Measurements from ENCODE around the gene PICK1. TPM values are rescaled to one million over a fixed set of nuclear protein-coding genes. Genes with fewer than 3 reads are reported as not detected.

PICK1 gene
- total RNA-seq, 2 experiments from 2014 or later: 21.2 to 25.6 TPM

DNA sequence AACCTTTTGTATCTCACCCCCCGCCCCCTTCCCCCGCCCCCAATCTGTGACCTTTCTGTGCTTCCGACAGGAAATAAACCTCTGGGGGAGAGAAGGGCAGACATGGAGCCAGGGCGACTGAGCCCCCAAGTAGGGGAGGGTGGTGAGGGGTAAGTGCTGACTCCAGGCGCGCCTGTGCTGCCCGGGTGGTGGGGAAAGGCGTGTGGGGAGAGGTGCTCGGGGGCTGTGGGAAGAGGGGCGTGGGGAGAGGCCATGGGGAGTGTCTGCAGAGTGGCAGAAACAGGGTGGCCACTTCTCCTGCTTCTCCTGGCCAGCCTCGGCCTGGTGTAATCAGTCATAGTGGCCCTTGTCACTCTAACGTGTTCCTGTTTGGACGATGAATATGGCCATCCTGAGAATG lies 18.8 kb downstream of the PICK1 start:
- no peaks in the 10 kb centered on the region for H3K9me3 Mint-ChIP-seq
- intact Hi-C loops (cut with DNase I, micrococcal nuclease): no loop called here
- DNase-seq (no peak), ATAC-seq (ENCODE audit: poor library complexity) (no peak)
- TF ChIP-seq, protein P1, sequence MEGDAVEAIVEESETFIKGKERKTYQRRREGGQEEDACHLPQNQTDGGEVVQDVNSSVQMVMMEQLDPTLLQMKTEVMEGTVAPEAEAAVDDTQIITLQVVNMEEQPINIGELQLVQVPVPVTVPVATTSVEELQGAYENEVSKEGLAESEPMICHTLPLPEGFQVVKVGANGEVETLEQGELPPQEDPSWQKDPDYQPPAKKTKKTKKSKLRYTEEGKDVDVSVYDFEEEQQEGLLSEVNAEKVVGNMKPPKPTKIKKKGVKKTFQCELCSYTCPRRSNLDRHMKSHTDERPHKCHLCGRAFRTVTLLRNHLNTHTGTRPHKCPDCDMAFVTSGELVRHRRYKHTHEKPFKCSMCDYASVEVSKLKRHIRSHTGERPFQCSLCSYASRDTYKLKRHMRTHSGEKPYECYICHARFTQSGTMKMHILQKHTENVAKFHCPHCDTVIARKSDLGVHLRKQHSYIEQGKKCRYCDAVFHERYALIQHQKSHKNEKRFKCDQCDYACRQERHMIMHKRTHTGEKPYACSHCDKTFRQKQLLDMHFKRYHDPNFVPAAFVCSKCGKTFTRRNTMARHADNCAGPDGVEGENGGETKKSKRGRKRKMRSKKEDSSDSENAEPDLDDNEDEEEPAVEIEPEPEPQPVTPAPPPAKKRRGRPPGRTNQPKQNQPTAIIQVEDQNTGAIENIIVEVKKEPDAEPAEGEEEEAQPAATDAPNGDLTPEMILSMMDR (IDR thresholded peaks at IDR 0.05): no peak
- H3K27me3 Mint-ChIP-seq: peaks cover 11% of the 10 kb centered on the region
- peaks cover 3% of the 10 kb centered on the region for H3K4me1 Mint-ChIP-seq (ENCODE audit: low read depth)
- Histone ChIP-seq H3K36me3 (ENCODE audit: insufficient read depth, low read length) (peaks cover 41% of the 10 kb centered on the region), H3K27ac (ENCODE audit: low read depth in 1 of 2, low read length in 2 of 2) (no peak overlapping the region), H3K4me1 (ENCODE audit: insufficient read depth, low read length) (no peaks in the 10 kb centered on the region), H3K4me3 (ENCODE audit: low read length) (no peak overlapping the region), H3K27me3 (ENCODE audit: control insufficient read depth in 1 of 2, insufficient read depth in 2 of 2, low read length in 2 of 2) (peaks cover 0 to 10% of the 10 kb centered on the region in 2 experiments), H3K9me3 (ENCODE audit: control insufficient read depth in 1 of 2, insufficient read depth in 1 of 2, low read length in 2 of 2) (peaks cover 0 to 5% of the 10 kb centered on the region in 2 experiments)
- no peak overlapping the region for H3K4me3 Mint-ChIP-seq
- H3K27ac Mint-ChIP-seq: no peak overlapping the region
- H3K36me3 Mint-ChIP-seq (ENCODE audit: low read depth): peaks cover 25% of the 10 kb centered on the region
- ChIA-PET POLR2A (no interaction called here), CTCF (no interaction called here)

DNA sequence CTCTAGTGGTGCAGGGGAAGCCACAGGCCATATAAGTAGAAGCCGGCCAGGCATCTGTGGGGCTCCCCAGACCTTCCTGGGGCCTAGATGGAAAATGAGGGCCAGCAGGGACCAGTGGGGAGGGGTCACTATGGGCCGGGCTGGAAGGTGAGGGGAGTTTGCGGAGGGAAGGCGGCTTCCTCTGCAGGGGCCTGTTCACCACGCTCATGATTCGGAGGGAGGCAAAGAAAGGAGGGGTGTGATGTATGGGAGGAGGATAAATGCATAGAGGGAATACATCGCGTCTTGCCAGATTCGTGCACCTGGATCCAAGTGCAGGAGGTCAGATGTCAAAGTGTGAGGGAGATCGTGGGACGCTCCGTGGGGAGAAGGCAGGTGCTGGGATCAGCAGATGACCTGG lies 19.9 kb downstream of the PICK1 start:
- H3K27ac ChIP-seq (ENCODE audit: low read depth in 1 of 2, low read length in 2 of 2): no peak overlapping the region
- intact Hi-C loops (cut with DNase I, micrococcal nuclease): no loop called here
- no peaks in the 10 kb centered on the region for H3K9me3 Mint-ChIP-seq
- no peak overlapping the region for H3K27ac Mint-ChIP-seq
- no peak overlapping the region for H3K4me3 ChIP-seq (ENCODE audit: low read length)
- H3K4me1 Mint-ChIP-seq (ENCODE audit: low read depth): peaks cover 3% of the 10 kb centered on the region
- H3K27me3 ChIP-seq (ENCODE audit: control insufficient read depth in 1 of 2, insufficient read depth in 2 of 2, low read length in 2 of 2): peaks cover 6 to 17% of the 10 kb centered on the region in 2 experiments
- POLR2A ChIA-PET: no interaction called here
- H3K4me3 Mint-ChIP-seq: no peak overlapping the region
- H3K36me3 Mint-ChIP-seq (ENCODE audit: low read depth): peaks cover 20% of the 10 kb centered on the region
- TF ChIP-seq, protein P1 (IDR thresholded peaks at IDR 0.05): no peak
- peaks cover 32% of the 10 kb centered on the region for H3K36me3 ChIP-seq (ENCODE audit: insufficient read depth, low read length)
- peaks cover 0 to 12% of the 10 kb centered on the region in 2 experiments for H3K9me3 ChIP-seq (ENCODE audit: control insufficient read depth in 1 of 2, insufficient read depth in 1 of 2, low read length in 2 of 2)
- peaks cover 15% of the 10 kb centered on the region for H3K27me3 Mint-ChIP-seq
- H3K4me1 ChIP-seq (ENCODE audit: insufficient read depth, low read length): peaks cover 7% of the 10 kb centered on the region
- DNase-seq (no peak), ATAC-seq (ENCODE audit: poor library complexity) (no peak)
- CTCF ChIA-PET: no interaction called here

DNA sequence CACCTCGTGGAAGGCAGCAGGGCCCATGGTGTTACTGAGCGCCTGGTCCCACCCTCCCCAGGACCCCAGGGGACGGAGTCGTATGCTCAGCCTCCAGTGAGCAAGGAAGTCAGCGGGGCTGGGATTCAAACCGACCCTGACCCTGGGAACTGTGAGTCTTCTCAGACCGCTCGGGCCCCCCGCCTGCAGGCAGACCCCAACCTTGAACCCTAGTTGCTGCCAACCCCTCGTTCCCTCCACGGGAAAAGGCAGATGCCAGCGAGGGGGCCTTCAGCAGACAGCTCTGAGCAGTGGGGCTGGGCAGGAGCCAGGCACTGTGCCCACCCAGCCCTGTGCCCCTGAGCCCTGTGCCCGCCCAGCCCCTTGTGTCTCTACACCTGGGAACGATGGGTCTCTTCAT lies 20.4 kb downstream of the PICK1 start:
- H3K4me3 ChIP-seq (ENCODE audit: low read length): no peak overlapping the region
- no peak overlapping the region for H3K27ac ChIP-seq (ENCODE audit: low read depth in 1 of 2, low read length in 2 of 2)
- TF ChIP-seq, protein P1 (IDR thresholded peaks at IDR 0.05): no peak
- ATAC-seq (ENCODE audit: poor library complexity) (no peak), DNase-seq (no peak)
- H3K9me3 Mint-ChIP-seq: no peaks in the 10 kb centered on the region
- H3K4me1 ChIP-seq (ENCODE audit: insufficient read depth, low read length): peaks cover 12% of the 10 kb centered on the region
- H3K27me3 ChIP-seq (ENCODE audit: control insufficient read depth in 1 of 2, insufficient read depth in 2 of 2, low read length in 2 of 2): peaks cover 11 to 22% of the 10 kb centered on the region in 2 experiments
- H3K36me3 Mint-ChIP-seq (ENCODE audit: low read depth): peaks cover 15% of the 10 kb centered on the region
- ChIA-PET CTCF (no interaction called here), POLR2A (no interaction called here)
- peaks cover 0 to 16% of the 10 kb centered on the region in 2 experiments for H3K9me3 ChIP-seq (ENCODE audit: control insufficient read depth in 1 of 2, insufficient read depth in 1 of 2, low read length in 2 of 2)
- intact Hi-C loops (cut with DNase I, micrococcal nuclease): no loop called here
- H3K27me3 Mint-ChIP-seq: peaks cover 16% of the 10 kb centered on the region
- peaks cover 27% of the 10 kb centered on the region for H3K36me3 ChIP-seq (ENCODE audit: insufficient read depth, low read length)
- H3K4me1 Mint-ChIP-seq (ENCODE audit: low read depth): peaks cover 3% of the 10 kb centered on the region
- no peak overlapping the region for H3K4me3 Mint-ChIP-seq
- H3K27ac Mint-ChIP-seq: no peak overlapping the region
